ENCODE measurements around the gene GAK.
"Not testable (repeated sequence)": the region's sequence is repeated elsewhere in the genome, so short reads cannot be mapped to it uniquely, and the experiment has no call there.

The GAK gene

DNA sequence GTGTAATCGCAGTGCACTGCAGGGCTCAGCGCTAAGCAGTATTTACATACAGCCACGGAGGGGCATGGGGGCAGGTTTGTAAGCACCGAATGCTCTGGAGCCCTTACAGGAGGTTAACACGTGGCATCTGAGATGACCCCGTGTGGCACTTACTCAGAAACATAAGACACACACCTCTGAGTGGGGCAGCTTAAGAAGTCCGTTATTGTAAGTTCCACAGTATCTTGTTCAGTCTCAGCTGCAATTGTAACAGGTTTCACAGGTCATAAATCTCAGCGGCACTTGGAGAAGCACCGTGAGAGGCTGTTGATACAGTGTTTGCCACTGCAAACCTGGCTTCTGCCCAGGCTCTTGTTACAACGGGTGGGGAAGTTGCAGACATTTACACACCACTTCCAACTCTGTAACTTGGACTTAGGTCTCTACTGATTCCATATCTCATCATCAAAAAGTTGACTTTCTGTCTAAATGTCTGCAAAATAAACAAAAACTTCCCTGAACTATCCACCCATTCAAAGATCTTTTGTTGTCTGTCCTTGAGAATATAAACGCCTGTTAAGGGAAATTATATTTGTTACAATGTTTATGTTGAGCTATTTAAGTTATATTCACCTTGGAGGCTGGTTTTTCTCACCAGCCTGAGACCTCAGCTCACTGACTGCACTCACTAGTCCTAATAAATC, 116.5 kb downstream of the GAK start:
- DNase-seq (ENCODE audit: low read depth) = no peak

- DNase-seq (ENCODE audit: low read depth) = no peak
Observed at GRCh38 chr4:814312-814850, 117.7 kb downstream of the GAK start.

DNA sequence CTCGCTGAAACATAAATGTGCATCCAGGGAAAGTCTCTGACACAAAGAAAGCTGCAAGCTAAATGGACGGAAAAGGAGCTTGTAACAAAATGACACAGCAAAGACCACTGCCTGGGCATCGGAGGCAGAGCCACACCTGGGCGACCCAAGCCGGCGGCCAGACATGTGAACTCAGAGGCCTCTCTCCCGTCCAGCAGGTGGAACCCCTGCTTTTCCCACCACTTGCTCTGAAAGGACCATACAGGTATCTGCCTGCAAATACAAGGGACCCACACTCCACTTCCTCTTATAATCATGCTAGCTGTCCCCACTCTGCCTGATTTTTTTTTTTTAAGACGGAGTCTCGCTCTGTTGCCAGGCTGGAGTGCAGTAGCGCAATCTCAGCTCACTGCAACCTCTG, 118.2 kb downstream of the GAK start:
- no peak for DNase-seq (ENCODE audit: low read depth)

DNA sequence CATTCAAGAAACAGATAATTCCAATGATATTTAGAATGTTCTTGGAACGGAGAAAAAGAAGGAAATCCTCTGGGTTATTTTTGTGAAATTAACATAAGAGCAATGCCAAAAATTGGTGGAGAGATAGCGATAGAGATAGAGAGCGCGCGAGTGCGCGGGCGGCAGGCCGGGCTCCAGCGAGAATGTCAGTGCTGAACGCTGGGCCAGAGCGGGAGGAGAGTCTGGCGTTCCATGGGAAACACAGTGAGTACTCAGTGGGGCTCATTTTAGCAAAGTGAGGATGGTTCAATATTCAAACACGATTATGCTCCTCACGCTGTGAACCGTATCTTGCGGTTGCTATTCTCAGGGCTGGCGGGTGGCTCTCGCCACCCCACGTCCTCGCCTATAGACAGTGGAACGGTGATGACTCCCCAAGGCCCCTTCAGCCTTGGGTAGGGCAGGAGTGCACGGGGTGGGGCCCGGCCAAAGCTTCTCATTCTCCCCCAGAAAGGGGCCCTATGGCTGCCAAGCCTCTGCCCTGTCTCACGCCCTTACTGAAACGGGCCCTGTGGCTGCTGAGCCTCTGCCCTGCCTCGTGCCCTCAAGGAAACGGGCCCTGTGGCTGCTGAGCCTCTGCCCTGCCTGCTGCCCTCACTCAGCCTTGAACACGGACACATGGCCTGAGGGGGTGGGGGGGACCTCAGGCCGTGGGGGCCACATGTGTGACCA, 123.1 kb downstream of the GAK start:
- DNase-seq (ENCODE audit: low read depth) = no peak

- DNase-seq (ENCODE audit: low read depth) = no peak
Observed at GRCh38 chr4:807792-808191, 124.3 kb downstream of the GAK start.

- DNase-seq (ENCODE audit: low read depth) = not testable (repeated sequence)
Observed at GRCh38 chr4:806979-807378, 125.1 kb downstream of the GAK start.

- DNase-seq (ENCODE audit: low read depth) = no peak
Observed at GRCh38 chr4:804804-805203, 127.3 kb downstream of the GAK start.

DNA sequence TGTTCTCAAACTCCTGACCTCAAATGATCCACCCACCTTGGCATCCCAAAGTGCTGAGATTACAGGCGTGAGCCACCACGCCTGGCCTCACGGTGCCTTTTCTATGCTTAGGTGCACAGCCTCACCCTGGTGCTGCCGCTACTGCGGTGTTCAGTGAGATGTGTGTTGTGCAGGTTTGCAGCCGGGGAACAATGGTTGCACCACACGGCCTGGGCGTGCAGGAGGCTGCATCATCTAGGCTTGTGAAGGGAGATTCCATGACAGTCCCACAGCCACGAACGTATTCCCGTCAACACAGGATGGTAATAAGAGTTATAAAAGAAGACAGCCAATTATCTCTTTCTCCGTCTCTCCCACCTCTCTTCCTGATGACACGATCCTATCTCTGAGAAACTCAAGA, 128.2 kb downstream of the GAK start:
- DNase-seq (ENCODE audit: low read depth) = no peak

DNA sequence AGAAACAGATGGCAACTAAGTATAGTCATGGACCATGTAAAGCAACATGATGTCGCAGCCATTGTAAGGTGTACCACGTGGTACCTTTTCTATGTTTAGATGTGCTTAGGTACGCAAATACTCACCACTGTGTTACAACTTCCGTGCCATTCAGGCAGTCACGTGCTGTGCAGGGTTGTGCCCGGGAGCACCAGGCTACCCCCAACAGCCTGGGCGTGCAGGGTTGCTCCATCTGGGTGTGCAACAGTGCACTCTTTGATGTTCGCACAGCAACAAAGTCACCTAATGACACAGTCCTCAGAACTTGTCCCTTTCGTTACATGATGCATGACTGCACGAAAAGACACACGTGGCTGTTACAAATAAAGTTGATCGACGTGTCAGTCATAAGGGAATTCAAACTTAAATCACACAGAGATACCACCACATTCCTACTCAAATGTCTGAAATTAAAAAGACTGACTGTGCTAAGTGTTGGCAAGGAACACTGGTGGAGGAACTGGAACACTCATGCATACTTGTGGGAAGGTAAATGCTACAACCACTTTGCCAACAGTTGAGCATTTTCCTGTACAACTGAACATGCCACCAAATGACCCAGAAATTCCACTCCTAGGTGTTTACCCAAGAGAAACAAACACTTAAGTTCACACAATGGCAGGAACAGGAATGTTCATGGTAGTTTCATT, 130.5 kb downstream of the GAK start:
- no peak for DNase-seq (ENCODE audit: low read depth)
